Neural cell (in vitro differentiated cells): ENCODE data around the gene DGKK.

Experiments
- POLR2AphosphoS5 ChIP-seq: IDR thresholded peaks from 2 replicates; pipeline ENCODE4 v1.6.1; 2012
- TF ChIP-seq, protein P1 (sequence below): fragments of 450-650 bp; IDR thresholded peaks from 2 replicates; pipeline ENCODE4 v1.5.1; 2014; ENCODE audit warnings: antibody characterized with exemption, mild to moderate bottlenecking, moderate library complexity; ENCODE audit not compliant: poor library complexity, severe bottlenecking

DNA sequence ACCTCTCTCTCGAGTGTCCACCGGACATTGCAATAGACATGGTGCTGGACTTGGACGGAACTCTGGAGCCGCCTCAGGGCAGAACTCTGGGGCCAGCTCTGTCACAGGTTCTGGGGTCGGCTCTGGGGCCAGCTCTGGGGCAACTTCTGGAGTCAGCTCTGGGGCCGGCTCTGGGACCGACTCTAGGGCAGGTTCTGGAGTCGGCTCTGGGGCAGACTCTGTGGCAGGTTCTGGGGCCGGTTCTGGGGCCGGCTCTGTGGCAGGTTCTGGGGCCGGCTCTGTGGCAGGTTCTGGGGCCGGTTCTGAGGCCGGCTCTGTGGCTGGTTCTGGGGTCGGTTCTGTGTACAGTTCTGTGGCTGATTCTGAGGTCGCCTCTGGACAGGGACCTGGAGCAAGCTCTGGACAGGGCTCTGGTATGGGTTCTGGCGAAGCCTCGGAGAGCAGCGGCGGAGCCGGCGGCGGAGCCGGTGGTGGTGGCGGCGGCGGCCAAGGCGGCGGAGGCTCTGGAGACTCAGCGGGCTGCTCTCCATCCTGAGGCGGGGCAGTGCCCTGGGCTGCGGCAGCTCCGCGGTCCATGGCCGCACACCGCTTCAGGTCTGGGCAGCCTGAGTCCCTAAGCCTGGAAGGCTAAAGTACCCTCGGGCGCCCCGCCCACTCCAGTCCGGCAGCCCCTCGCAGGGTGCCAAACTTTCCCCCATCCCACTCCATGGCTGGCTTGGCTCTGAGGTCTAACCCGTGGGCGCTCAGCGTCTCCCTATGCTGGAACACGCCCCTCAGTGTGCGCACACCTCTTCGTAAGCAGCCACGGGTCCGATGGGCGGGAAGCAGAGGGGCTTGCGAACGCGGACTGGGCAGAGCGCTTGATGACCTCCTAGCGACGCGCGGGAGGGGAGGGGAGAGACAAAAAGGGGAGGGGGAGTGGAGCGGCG, at the start of gene DGKK:
- TF ChIP-seq, protein P1, sequence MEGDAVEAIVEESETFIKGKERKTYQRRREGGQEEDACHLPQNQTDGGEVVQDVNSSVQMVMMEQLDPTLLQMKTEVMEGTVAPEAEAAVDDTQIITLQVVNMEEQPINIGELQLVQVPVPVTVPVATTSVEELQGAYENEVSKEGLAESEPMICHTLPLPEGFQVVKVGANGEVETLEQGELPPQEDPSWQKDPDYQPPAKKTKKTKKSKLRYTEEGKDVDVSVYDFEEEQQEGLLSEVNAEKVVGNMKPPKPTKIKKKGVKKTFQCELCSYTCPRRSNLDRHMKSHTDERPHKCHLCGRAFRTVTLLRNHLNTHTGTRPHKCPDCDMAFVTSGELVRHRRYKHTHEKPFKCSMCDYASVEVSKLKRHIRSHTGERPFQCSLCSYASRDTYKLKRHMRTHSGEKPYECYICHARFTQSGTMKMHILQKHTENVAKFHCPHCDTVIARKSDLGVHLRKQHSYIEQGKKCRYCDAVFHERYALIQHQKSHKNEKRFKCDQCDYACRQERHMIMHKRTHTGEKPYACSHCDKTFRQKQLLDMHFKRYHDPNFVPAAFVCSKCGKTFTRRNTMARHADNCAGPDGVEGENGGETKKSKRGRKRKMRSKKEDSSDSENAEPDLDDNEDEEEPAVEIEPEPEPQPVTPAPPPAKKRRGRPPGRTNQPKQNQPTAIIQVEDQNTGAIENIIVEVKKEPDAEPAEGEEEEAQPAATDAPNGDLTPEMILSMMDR: no peak
- TF ChIP-seq POLR2AphosphoS5: peak; percentile 35
